ENCODE results near the gene ZNF554. TPM values are rescaled to one million over a fixed set of nuclear protein-coding genes. Genes with fewer than 3 reads are reported as not detected.

ZNF554 gene
- total and polyA plus RNA-seq, 2 donors (not counting 3 experiments of a cell fraction or from before 2014, with no cell fraction given) = 1.2 to 1.6 TPM

GRCh38 chr19:2810141-2811091 lies 9.3 kb upstream of the ZNF554 start:
- no peaks in the 10 kb centered on the region for H3K79me2 ChIP-seq (ENCODE audit: control insufficient read depth, insufficient read depth, low read length)
- H2AFZ ChIP-seq (ENCODE audit: low read depth, low read length) = no peak overlapping the region
- no peaks in the 10 kb centered on the region for H4K20me1 ChIP-seq (replicated peaks; ENCODE audit: control insufficient read depth, extremely low read depth, insufficient read depth, low read length)
- ChIA-PET CTCF (interaction anchor here (1.1 kb wide), 2 partner anchors 25 to 162 kb away, joined by 3 read pairs; partner anchors contain the start of gene THOP1), POLR2A (no interaction called here)
- FAIRE-seq = no peak
- H3K4me3 ChIP-seq (replicated peaks in 1 of 3; ENCODE audit: insufficient read depth in 1 of 3, low read depth in 1 of 3, low read length in 3 of 3) = no peak overlapping the region
- no peaks in the 10 kb centered on the region for H3K9me3 ChIP-seq (replicated peaks; ENCODE audit: control insufficient read depth, insufficient read depth, low read length)
- H3K36me3 ChIP-seq (ENCODE audit: control insufficient read depth in 2 of 2, extremely low read depth in 1 of 2, insufficient read depth in 2 of 2, low read length in 2 of 2) = peaks cover 3 to 23% of the 10 kb centered on the region in 2 experiments
- H3K9ac ChIP-seq (replicated peaks; ENCODE audit: extremely low read depth, insufficient read depth, low read length) = no peak overlapping the region
- dilution Hi-C loops (cut with MboI; ENCODE audit: extremely low pct_ligation_motif_present, low sequenced_read_pairs) (no loop called here), intact Hi-C loops (cut with micrococcal nuclease) (no loop called here)
- no peaks in the 10 kb centered on the region for H3K27me3 ChIP-seq (ENCODE audit: control insufficient read depth in 2 of 2, insufficient read depth in 2 of 2, low read length in 2 of 2)
- BruUV-seq (replicated peaks) = no TSS peak
- H3K9me1 ChIP-seq (replicated peaks; ENCODE audit: control insufficient read depth, extremely low read depth, insufficient read depth, low read length) = no peaks in the 10 kb centered on the region
- H3K4me2 ChIP-seq (ENCODE audit: insufficient read depth, low read length) = no peak overlapping the region
- no peak for TF ChIP-seq FOS (IDR thresholded peaks at IDR 0.05; ENCODE audit: borderline replicate concordance, insufficient read depth, low read length)
- no peak for TF ChIP-seq CTCF (IDR thresholded peaks at IDR 0.05; ENCODE audit: extremely low read depth in 1 of 2, insufficient read depth in 1 of 2, low read depth in 1 of 2, low read length in 2 of 2)
- no peak for TF ChIP-seq GATA2 (IDR thresholded peaks at IDR 0.05; ENCODE audit: insufficient read depth, insufficient read length, low read depth, low read length)
- TF ChIP-seq JUN (IDR thresholded peaks at IDR 0.05; ENCODE audit: borderline replicate concordance, insufficient read depth, insufficient read length, low read depth) = no peak
- H3K4me1 ChIP-seq (ENCODE audit: control insufficient read depth, extremely low read depth, insufficient read depth, low read length) = no peaks in the 10 kb centered on the region
- no peak for DNase-seq (ENCODE audit: low read depth, low spot score)
- no peak overlapping the region for H3K27ac ChIP-seq (ENCODE audit: insufficient read depth, low read depth, low read length)

All from endothelial cell of umbilical vein (primary cell).